Lower leg skin (tissue), 3 donors: Measurements from ENCODE around the gene SPTLC1.

Experiments used
- CTCF ChIP-seq, 3 donors: fragments of 450-650 bp; IDR thresholded peaks; one replicate each; pipeline ENCODE4 v1.5.1; 2016; ENCODE audit warnings: antibody characterized with exemption in 3 of 3, mild to moderate bottlenecking in 3 of 3, moderate library complexity in 2 of 3
- POLR2A ChIP-seq, 2 donors: fragments of 450-650 bp; IDR thresholded peaks; one replicate each; pipeline ENCODE4 v1.6.1; 2016 to 2017; ENCODE audit warnings: antibody characterized with exemption in 2 of 2, mild to moderate bottlenecking in 1 of 2, moderate library complexity in 1 of 2

DNA sequence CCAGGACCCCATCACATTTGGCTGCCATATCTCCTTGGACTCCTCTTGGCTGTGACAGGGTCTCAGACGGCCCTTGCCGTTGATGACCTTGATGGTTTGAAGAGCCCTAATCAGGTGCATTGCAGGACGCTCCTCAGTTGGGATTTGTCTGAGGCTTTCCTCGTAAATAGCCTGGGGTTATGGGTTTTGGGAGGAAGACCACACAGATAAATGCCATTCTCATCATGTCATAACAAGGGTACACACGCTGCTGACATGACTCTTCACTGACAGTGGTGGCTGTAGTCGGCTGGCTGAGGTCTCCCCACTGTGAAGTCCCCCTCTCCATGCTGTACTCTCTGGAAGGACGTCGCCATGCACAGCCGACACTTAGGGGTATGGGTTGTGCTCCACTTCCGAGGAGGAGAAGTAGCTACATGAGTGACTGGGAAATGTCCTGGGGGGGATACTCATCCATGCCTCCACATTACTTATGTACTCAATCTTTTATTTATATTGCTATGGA is 42.9 kb upstream of the SPTLC1 start:
- TF ChIP-seq CTCF (IDR thresholded peaks at IDR 0.05) (no peak), POLR2A (IDR thresholded peaks at IDR 0.05) (no peak)
